ENCODE measurements around the gene SLC2A4RG.

Gene SLC2A4RG

GRCh38 chr20:63789836-63790571, 50.4 kb downstream of the SLC2A4RG start:
- Histone ChIP-seq H3K4me3 (no peak overlapping the region), H3K27ac (no peak overlapping the region)

- H3K27ac ChIP-seq, result no peak overlapping the region
Observed at GRCh38 chr20:63790572-63791168, 51.1 kb downstream of the SLC2A4RG start.

DNA sequence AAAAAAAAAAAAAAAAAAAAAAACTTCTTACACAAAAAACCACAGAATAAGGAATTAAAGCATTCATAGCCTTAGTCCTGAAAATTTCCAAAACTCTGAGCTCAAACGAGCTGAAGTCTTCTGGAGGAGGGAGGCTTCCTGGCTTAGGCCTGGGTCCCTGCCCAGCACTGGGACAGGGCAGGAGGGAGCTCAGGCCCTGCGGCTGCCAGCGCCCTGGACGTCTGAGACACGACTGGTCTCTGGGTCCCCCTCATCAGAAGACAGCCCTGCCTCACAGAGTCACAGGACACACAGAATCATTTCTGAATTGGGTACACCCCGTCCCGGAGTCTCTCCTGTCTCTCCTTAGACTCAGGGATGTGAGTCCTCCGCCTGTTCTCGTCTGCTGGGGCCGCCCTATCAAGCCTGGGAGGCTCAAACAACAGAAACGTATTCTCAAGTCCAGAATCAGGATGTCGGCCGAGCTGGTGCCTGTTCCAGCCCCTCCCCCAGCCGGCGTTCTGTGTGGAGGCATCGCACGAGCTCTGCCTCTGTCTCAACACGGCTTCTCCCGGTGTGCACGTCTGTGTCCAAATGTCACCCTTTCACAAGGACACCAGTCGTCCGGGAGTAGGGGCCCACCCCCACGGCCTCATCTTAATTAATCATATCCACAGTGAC, 52.1 kb downstream of the SLC2A4RG start:
- H3K4me3 ChIP-seq, result no peak overlapping the region
- H3K27ac ChIP-seq, result no peak overlapping the region

More at GRCh38 chr20:63790572-63791168, 51.1 kb downstream of the SLC2A4RG start:
- H3K4me3 ChIP-seq, result no peak overlapping the region

DNA sequence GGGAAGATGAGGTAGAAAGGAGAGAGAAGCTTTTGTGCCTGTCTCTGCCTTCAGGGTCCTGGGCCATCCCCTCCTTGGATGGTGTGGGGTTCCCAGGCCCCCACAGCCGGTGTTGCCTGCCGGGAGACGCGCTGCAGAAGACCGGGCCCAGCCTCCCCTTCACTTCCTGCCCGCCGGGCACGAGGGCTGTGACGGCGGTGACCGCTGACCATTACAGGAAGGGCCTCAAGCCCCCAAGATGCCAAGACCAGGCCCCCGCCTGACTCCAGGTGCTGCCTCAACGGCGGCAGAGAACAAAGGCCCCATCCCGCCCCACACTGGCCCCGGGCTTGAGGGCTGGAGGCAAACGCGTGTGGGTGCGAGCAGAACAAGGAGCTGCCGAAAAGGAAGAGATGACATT, 53.3 kb downstream of the SLC2A4RG start:
- H3K27ac ChIP-seq, result no peak overlapping the region

More for the DNA sequence above, 53.3 kb downstream of the SLC2A4RG start:
- H3K4me3 ChIP-seq, result no peak overlapping the region
